Measurements from ENCODE around the gene UBA1.

Gene UBA1

GRCh38 chrX:47199286-47199685 lies 5.7 kb downstream of the UBA1 start:
- DNase-seq = no peak
- TF ChIP-seq, protein P1, sequence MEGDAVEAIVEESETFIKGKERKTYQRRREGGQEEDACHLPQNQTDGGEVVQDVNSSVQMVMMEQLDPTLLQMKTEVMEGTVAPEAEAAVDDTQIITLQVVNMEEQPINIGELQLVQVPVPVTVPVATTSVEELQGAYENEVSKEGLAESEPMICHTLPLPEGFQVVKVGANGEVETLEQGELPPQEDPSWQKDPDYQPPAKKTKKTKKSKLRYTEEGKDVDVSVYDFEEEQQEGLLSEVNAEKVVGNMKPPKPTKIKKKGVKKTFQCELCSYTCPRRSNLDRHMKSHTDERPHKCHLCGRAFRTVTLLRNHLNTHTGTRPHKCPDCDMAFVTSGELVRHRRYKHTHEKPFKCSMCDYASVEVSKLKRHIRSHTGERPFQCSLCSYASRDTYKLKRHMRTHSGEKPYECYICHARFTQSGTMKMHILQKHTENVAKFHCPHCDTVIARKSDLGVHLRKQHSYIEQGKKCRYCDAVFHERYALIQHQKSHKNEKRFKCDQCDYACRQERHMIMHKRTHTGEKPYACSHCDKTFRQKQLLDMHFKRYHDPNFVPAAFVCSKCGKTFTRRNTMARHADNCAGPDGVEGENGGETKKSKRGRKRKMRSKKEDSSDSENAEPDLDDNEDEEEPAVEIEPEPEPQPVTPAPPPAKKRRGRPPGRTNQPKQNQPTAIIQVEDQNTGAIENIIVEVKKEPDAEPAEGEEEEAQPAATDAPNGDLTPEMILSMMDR (IDR thresholded peaks at IDR 0.05; ENCODE audit: low read depth, low read length) = no peak
- no peaks in the 10 kb centered on the region for H3K27me3 ChIP-seq (ENCODE audit: insufficient read depth, low read depth, severe bottlenecking)
- peaks cover 80% of the 10 kb centered on the region for H3K36me3 ChIP-seq
- H3K4me3 ChIP-seq (ENCODE audit: low read depth, low read length) = no peak overlapping the region
- no peak overlapping the region for H3K27ac ChIP-seq
- no peaks in the 10 kb centered on the region for H3K9me3 ChIP-seq (ENCODE audit: severe bottlenecking)

- H3K27ac ChIP-seq = no peak overlapping the region
- TF ChIP-seq, protein P1 (IDR thresholded peaks at IDR 0.05; ENCODE audit: low read depth, low read length) = 0 out of 2 replicates have a peak, but pooled peaks have one; percentile 10
- peaks cover 90% of the 10 kb centered on the region for H3K36me3 ChIP-seq
These were observed 6.9 kb downstream of the UBA1 start for GRCh38 chrX:47200385-47201150.

GRCh38 chrX:47201345-47201944 lies 7.8 kb downstream of the UBA1 start:
- no peaks in the 10 kb centered on the region for H3K9me3 ChIP-seq (ENCODE audit: severe bottlenecking)
- H3K4me3 ChIP-seq (ENCODE audit: low read depth, low read length) = no peak overlapping the region
- no peak overlapping the region for H3K27ac ChIP-seq
- peaks cover 90% of the 10 kb centered on the region for H3K36me3 ChIP-seq
- TF ChIP-seq, protein P1 (IDR thresholded peaks at IDR 0.05; ENCODE audit: low read depth, low read length) = no peak
- no peaks in the 10 kb centered on the region for H3K27me3 ChIP-seq (ENCODE audit: insufficient read depth, low read depth, severe bottlenecking)
- no peak for DNase-seq

More at GRCh38 chrX:47200385-47201150, 6.9 kb downstream of the UBA1 start:
- Histone ChIP-seq H3K27me3 (ENCODE audit: insufficient read depth, low read depth, severe bottlenecking) (no peaks in the 10 kb centered on the region), H3K9me3 (ENCODE audit: severe bottlenecking) (no peaks in the 10 kb centered on the region), H3K4me3 (ENCODE audit: low read depth, low read length) (no peak overlapping the region)
- DNase-seq = no peak

GRCh38 chrX:47202316-47202715 lies 8.7 kb downstream of the UBA1 start:
- no peaks in the 10 kb centered on the region for H3K27me3 ChIP-seq (ENCODE audit: insufficient read depth, low read depth, severe bottlenecking)
- peaks cover 89% of the 10 kb centered on the region for H3K36me3 ChIP-seq
- no peak overlapping the region for H3K27ac ChIP-seq
- H3K4me3 ChIP-seq (ENCODE audit: low read depth, low read length) = no peak overlapping the region
- no peaks in the 10 kb centered on the region for H3K9me3 ChIP-seq (ENCODE audit: severe bottlenecking)
- DNase-seq = no peak
- TF ChIP-seq, protein P1 (IDR thresholded peaks at IDR 0.05; ENCODE audit: low read depth, low read length) = no peak

DNA sequence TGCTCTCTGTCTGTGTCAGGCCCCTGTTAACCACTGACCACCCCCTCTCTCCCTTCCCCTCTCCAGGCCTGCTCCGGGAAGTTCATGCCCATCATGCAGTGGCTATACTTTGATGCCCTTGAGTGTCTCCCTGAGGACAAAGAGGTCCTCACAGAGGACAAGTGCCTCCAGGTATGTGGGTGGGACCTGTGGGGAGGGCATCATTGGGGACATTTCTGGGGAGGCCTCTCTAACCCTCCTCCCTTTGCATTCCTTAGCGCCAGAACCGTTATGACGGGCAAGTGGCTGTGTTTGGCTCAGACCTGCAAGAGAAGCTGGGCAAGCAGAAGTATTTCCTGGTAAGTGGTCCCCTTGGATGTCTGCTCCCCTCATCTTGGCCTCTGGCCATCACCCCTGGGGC lies 9.2 kb downstream of the UBA1 start:
- H3K27me3 ChIP-seq (ENCODE audit: insufficient read depth, low read depth, severe bottlenecking) = no peaks in the 10 kb centered on the region
- no peaks in the 10 kb centered on the region for H3K9me3 ChIP-seq (ENCODE audit: severe bottlenecking)
- DNase-seq = no peak
- no peak overlapping the region for H3K27ac ChIP-seq
- peaks cover 88% of the 10 kb centered on the region for H3K36me3 ChIP-seq
- TF ChIP-seq, protein P1 (IDR thresholded peaks at IDR 0.05; ENCODE audit: low read depth, low read length) = no peak
- no peak overlapping the region for H3K4me3 ChIP-seq (ENCODE audit: low read depth, low read length)

All from WERI-Rb-1 (cell line).